CD14-positive monocyte (primary cell): Measurements from ENCODE around the gene DHRS12. TPM values are rescaled to one million over a fixed set of nuclear protein-coding genes. Genes with fewer than 3 reads are reported as not detected.

Experiments used
- DNase-seq, 3 donors: peaks; one replicate each; pipeline ENCODE4 v3.0.0-alpha.2; 2011 to 2022
- H2AFZ ChIP-seq: 2 replicates; pipeline ENCODE4 v1.6.0; 2012; ENCODE audit warnings: mild to moderate bottlenecking, low read depth, low read length, inconsistent platforms; ENCODE audit not compliant: insufficient read depth, poor library complexity, severe bottlenecking
- H3K27ac ChIP-seq, 2 donors: 1 replicate in 1 of 2; 2 replicates in 1 of 2; pipeline ENCODE4 v1.5.1; 2012 to 2013; ENCODE audit warnings: low read length in 2 of 2, control low read depth in 1 of 2, inconsistent platforms in 1 of 2, low read depth in 1 of 2, mild to moderate bottlenecking in 1 of 2
- H3K27me3 ChIP-seq, 2 donors: one replicate each; pipeline versions ENCODE4 v1.6.0 to v1.6.1; 2011 to 2013; ENCODE audit warnings: low read length in 2 of 2; ENCODE audit not compliant: control insufficient read depth in 2 of 2, insufficient read depth in 2 of 2
- H3K36me3 ChIP-seq, 2 donors: replicated peaks in 1 of 2; 1 replicate in 1 of 2; 2 replicates in 1 of 2; pipeline versions ENCODE4 v1.5.1 to v1.6.1; 2012 to 2013; ENCODE audit warnings: low read length in 2 of 2, control low read depth in 1 of 2, inconsistent platforms in 1 of 2, mild to moderate bottlenecking in 1 of 2; ENCODE audit not compliant: insufficient read depth in 2 of 2, control insufficient read depth in 1 of 2
- H3K4me1 ChIP-seq, 2 donors: 1 replicate in 1 of 2; 2 replicates in 1 of 2; pipeline versions ENCODE4 v1.5.1 to v1.6.1; 2012 to 2013; ENCODE audit warnings: low read length in 2 of 2, control low read depth in 1 of 2, inconsistent platforms in 1 of 2, mild to moderate bottlenecking in 1 of 2, moderate library complexity in 1 of 2; ENCODE audit not compliant: insufficient read depth in 2 of 2, control insufficient read depth in 1 of 2
- H3K4me2 ChIP-seq: replicated peaks from 2 replicates; pipeline ENCODE3; 2012; ENCODE audit warnings: low read length, moderate library complexity, mild to moderate bottlenecking; ENCODE audit not compliant: poor library complexity, severe bottlenecking; ENCODE audit errors: extremely low read depth
- H3K4me3 ChIP-seq, 3 experiments: fragments of 200-600 bp in 1 of 3; sonication (generic) in 1 of 3; replicated peaks in 1 of 3; 1 replicate in 2 of 3; 2 replicates in 1 of 3; pipeline ENCODE4 v1.5.1; 2011 to 2013; ENCODE audit warnings: low read length in 3 of 3, mild to moderate bottlenecking in 3 of 3, control low read depth in 2 of 3, low read depth in 2 of 3, inconsistent platforms in 1 of 3, moderate library complexity in 1 of 3
- H3K79me2 ChIP-seq: 2 replicates; pipeline ENCODE4 v1.6.0; 2012; ENCODE audit warnings: mild to moderate bottlenecking, control low read depth, inconsistent platforms, low read length, moderate library complexity; ENCODE audit not compliant: insufficient read depth
- H3K9ac ChIP-seq: 2 replicates; pipeline ENCODE4 v1.6.0; 2017; ENCODE audit warnings: low read length, mild to moderate bottlenecking; ENCODE audit not compliant: insufficient read depth, poor library complexity, severe bottlenecking
- H3K9me3 ChIP-seq, 2 donors: replicated peaks in 1 of 2; 1 replicate in 1 of 2; 2 replicates in 1 of 2; pipeline versions ENCODE4 v1.5.1 to v1.6.1; 2012 to 2013; ENCODE audit warnings: low read length in 2 of 2, control low read depth in 1 of 2; ENCODE audit not compliant: control insufficient read depth in 1 of 2, insufficient read depth in 1 of 2
- H4K20me1 ChIP-seq: 2 replicates; pipeline ENCODE4 v1.6.0; 2012; ENCODE audit warnings: mild to moderate bottlenecking, low read length, control low read depth, moderate library complexity; ENCODE audit not compliant: insufficient read depth
- H3K27ac Mint-ChIP-seq, 7 donors: one replicate each; pipeline ENCODE4 v1.8.0; 2020; ENCODE audit warnings: mild to moderate bottlenecking in 7 of 7, mixed read lengths in 7 of 7, moderate library complexity in 6 of 7, inconsistent platforms in 2 of 7
- H3K27me3 Mint-ChIP-seq, 3 donors: one replicate each; pipeline ENCODE4 v1.8.0; 2021 to 2022; ENCODE audit warnings: low read depth in 3 of 3, mild to moderate bottlenecking in 3 of 3, mixed read lengths in 3 of 3, moderate library complexity in 3 of 3, inconsistent platforms in 1 of 3
- H3K36me3 Mint-ChIP-seq, 2 donors: one replicate each; pipeline ENCODE4 v1.8.0; 2020; ENCODE audit warnings: mixed read lengths in 2 of 2, inconsistent platforms in 1 of 2, mild to moderate bottlenecking in 1 of 2
- H3K4me1 Mint-ChIP-seq: one replicate; pipeline ENCODE4 v1.8.0; 2020; ENCODE audit warnings: mild to moderate bottlenecking, mixed read lengths
- H3K4me3 Mint-ChIP-seq, 2 donors: one replicate each; pipeline ENCODE4 v1.8.0; 2020; ENCODE audit warnings: mild to moderate bottlenecking in 2 of 2, mixed read lengths in 2 of 2, moderate library complexity in 1 of 2
- H3K9me3 Mint-ChIP-seq, 7 donors: one replicate each; pipeline ENCODE4 v1.8.0; 2020 to 2022; ENCODE audit warnings: mixed read lengths in 7 of 7, mild to moderate bottlenecking in 6 of 7, moderate library complexity in 6 of 7, inconsistent platforms in 2 of 7
- WGBS: methylation state at CpG from one replicate; pipeline ENCODE4 v1.1.5; 2013; ENCODE audit warnings: missing lambda C conversion rate; ENCODE audit not compliant: insufficient coverage; 5-methylcytosine and 5-hydroxymethylcytosine counted together
- intact Hi-C, 2 donors: fragments of 100-400 bp; cut with micrococcal nuclease; formaldehyde crosslinking; loops; one replicate each; pipeline versions ENCODE4 v1.15.0 to v1.15.1; 2023
- polyA plus RNA-seq, 3 donors: library from polyadenylated mRNA; depleted of rRNA in 1 of 3; unstranded in 2 of 3; stranded (reverse) in 1 of 3; fragments of 300-500 nt in 2 of 3; fragments of >200 nt in 1 of 3; fragmentation: Illumina TruSeq in 2 of 3; gene quantifications; 1 replicate in 2 of 3; 2 replicates in 1 of 3; pipeline ENCODE4 v1.2.3, GENCODE V29; 2012 to 2021
- TF ChIP-seq, protein P1 (sequence below): fragments of 200-600 bp; IDR thresholded peaks from one replicate; pipeline ENCODE4 v1.8.0; 2022; ENCODE audit warnings: antibody characterized with exemption, mild to moderate bottlenecking

The DHRS12 gene
- polyA plus RNA-seq, 3 donors, result 7.6 to 20.2 (median 20.0) TPM

DNA sequence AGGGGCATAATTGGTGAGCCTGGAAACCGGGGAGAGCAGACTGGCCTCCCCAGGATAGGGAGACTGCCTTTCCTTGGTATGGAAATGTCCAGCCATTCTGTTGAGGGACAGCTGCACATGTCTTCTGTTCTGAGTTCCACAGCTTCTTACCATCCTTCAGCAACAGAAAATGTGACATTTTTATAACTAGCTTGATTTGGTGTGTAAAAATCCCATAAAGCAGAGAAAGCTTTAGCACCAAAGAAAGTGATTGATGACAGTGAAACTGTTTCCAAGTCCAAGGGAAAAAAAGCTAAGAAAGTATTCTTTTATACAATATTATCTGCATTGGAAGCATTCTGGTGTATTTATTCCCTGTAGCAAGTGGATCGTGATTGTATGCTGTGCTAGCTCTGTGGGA lies 61.9 kb downstream of the DHRS12 start:
- TF ChIP-seq, protein P1, sequence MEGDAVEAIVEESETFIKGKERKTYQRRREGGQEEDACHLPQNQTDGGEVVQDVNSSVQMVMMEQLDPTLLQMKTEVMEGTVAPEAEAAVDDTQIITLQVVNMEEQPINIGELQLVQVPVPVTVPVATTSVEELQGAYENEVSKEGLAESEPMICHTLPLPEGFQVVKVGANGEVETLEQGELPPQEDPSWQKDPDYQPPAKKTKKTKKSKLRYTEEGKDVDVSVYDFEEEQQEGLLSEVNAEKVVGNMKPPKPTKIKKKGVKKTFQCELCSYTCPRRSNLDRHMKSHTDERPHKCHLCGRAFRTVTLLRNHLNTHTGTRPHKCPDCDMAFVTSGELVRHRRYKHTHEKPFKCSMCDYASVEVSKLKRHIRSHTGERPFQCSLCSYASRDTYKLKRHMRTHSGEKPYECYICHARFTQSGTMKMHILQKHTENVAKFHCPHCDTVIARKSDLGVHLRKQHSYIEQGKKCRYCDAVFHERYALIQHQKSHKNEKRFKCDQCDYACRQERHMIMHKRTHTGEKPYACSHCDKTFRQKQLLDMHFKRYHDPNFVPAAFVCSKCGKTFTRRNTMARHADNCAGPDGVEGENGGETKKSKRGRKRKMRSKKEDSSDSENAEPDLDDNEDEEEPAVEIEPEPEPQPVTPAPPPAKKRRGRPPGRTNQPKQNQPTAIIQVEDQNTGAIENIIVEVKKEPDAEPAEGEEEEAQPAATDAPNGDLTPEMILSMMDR, result no peak
- peaks cover 0 to 6% (median 2%) of the 10 kb centered on the region in 7 donors for H3K9me3 Mint-ChIP-seq
- H3K79me2 ChIP-seq, result peaks cover 20% of the 10 kb centered on the region
- peaks cover 20% of the 10 kb centered on the region for H4K20me1 ChIP-seq
- no peak overlapping the region for H3K27ac ChIP-seq
- H3K4me1 Mint-ChIP-seq, result no peaks in the 10 kb centered on the region
- H3K4me3 ChIP-seq, result no peak overlapping the region
- H3K27me3 ChIP-seq, result no peaks in the 10 kb centered on the region
- H3K36me3 Mint-ChIP-seq, result peaks cover 82 to 91% of the 10 kb centered on the region in 2 donors
- no peak for DNase-seq
- H3K4me1 ChIP-seq, result no peaks in the 10 kb centered on the region
- no peak overlapping the region for H3K4me2 ChIP-seq
- H3K27ac Mint-ChIP-seq, result peak overlapping the region in 2 of 7 donors; percentile 53 to 57
- peaks cover 4 to 6% of the 10 kb centered on the region in 2 donors for H3K9me3 ChIP-seq
- H3K4me3 Mint-ChIP-seq, result no peak overlapping the region
- intact Hi-C loops, result no loop called here
- 100% methylated on average over 1 of the region's 2 CpGs for WGBS
- no peak overlapping the region for H2AFZ ChIP-seq
- H3K27me3 Mint-ChIP-seq, result no peaks in the 10 kb centered on the region
- peaks cover 80 to 96% of the 10 kb centered on the region in 2 donors for H3K36me3 ChIP-seq
- no peak overlapping the region for H3K9ac ChIP-seq

DNA sequence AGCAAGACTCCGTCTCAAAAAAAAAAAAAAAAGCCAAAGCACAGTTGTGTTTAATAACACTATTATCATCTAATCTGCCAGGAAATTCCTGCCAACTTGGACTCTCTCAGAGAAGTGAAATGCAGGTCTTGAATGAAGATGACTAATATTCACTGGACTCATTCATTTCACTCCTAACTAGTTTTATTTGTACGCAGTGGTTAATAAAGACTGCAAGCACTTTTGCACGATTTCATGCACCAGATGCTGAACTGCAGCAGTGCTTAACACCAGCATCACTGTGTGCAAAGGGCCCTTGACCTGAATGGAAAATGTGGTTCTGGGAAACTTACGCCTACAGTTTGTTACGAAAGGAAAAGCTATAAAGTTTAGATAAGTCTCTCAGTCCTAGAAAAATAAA lies 63.3 kb downstream of the DHRS12 start:
- DNase-seq, result no peak
- intact Hi-C loops, result no loop called here
- H3K4me1 ChIP-seq, result no peaks in the 10 kb centered on the region
- no peaks in the 10 kb centered on the region for H3K9me3 ChIP-seq
- H3K36me3 ChIP-seq, result peaks cover 72 to 96% of the 10 kb centered on the region in 2 donors
- no peak overlapping the region for H3K4me2 ChIP-seq
- H3K27me3 ChIP-seq, result no peaks in the 10 kb centered on the region
- Mint-ChIP-seq H3K27ac (peak overlapping the region in 2 of 7 donors; percentile 65 to 68), H3K27me3 (no peaks in the 10 kb centered on the region), H3K4me1 (no peaks in the 10 kb centered on the region), H3K4me3 (no peak overlapping the region), H3K9me3 (peaks cover 0 to 3% (median 0%) of the 10 kb centered on the region in 7 donors), H3K36me3 (peaks cover 83 to 90% of the 10 kb centered on the region in 2 donors)
- 100% methylated on average over 1 of the region's 5 CpGs for WGBS
- H3K27ac ChIP-seq, result no peak overlapping the region
- no peak overlapping the region for H3K4me3 ChIP-seq
- TF ChIP-seq, protein P1, result no peak
- peaks cover 24% of the 10 kb centered on the region for H4K20me1 ChIP-seq
- H2AFZ ChIP-seq, result no peak overlapping the region
- H3K79me2 ChIP-seq, result peaks cover 17% of the 10 kb centered on the region
- no peak overlapping the region for H3K9ac ChIP-seq
